Stimulated activated CD4-positive, alpha-beta T cell treated with anti-CD3 and anti-CD28 coated beads, Interleukin-1b, Interleukin-23, amount 100 ng/mL, for 4 hours (primary cell): ENCODE results near the gene DCN.
"Not testable (repeated sequence)": the region's sequence is repeated elsewhere in the genome, so short reads cannot be mapped to it uniquely, and the experiment has no call there.

Experiments
- DNase-seq, 2 donors: peaks; one replicate each; pipeline ENCODE4 v3.0.0-alpha.2; 2020; ENCODE audit warnings: low read depth in 2 of 2

Gene DCN, protein sequence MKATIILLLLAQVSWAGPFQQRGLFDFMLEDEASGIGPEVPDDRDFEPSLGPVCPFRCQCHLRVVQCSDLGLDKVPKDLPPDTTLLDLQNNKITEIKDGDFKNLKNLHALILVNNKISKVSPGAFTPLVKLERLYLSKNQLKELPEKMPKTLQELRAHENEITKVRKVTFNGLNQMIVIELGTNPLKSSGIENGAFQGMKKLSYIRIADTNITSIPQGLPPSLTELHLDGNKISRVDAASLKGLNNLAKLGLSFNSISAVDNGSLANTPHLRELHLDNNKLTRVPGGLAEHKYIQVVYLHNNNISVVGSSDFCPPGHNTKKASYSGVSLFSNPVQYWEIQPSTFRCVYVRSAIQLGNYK

DNA sequence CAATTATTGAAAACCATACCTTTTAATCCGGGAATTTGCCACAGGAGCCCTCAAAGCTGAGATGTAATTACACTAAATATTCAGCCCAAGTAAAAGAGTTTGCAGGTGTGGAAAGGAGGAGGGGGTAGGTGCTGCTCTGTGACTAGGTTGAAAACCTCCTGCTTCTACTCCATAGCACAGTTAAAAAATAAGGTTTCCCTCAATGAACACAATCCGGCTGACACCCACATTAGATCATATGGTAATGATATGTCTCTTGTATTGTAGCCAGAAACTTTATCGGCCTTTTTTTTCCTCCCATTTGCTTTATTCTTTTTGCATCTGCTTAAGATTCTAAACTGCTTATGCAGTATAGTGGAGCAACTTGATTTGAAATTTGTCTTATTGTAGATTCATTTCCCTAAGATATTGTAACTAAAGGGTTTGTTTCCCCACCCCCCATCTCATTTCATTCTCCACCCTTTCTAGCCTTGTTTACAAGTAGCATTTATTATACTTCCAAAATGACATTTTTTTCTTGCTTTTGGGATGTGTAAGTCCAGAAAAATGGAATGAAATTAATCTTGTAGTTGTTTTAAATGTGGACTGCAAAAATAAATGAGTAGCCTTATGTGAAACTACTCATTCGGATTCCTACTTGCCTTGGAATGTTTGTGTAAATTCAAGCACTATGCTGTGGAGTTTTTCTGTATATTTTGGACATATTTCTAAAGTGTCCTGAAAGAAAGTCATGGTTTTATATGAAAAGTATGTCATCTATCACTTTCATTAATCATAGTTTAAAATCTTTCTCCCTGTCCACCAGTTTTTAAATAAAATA lies at the start of gene DCN:
Gene DCN, minus strand, starts transcription at position 182 of the 820 bp plus-strand sequence. CDS start 4,265 bp downstream, outside the sequence.
- DNase-seq = no peak

DNA sequence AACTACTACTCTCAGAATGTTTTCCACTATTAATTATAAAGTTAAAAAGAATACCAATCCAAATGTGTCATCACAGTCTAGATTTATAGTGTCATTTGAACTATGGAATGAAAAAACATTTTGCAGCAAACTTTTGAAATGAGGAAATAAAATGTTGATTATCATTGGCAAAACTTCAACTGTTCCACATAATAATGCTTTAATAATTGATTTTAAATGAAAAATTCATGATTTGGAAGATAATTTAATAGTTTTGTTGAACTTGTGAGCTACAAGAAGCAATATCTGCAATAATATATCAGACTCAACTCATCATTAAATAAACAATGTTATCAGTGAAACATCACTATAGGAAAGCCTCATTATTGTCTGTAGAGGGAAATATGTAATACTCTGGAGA lies 48.2 kb upstream of the DCN start:
- DNase-seq = no peak

DNA sequence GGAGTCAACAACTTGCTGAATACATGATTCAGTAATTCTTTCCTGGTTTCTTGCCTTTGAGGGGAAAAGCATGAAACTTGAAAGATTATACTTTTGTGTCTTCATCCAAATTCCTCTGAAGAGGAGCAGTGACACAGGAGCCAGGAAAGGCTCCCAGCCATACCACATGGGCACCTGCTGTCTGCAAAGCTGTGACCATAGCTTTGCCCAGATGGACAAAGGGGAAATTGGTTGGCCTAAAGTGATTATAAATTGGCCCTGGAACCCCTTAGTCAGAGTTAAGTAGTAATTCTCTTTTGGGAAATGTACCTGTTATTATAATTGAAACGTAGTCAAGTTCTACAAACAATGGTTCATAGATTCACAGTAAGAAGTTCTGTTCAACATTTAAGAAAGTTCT lies 44.3 kb upstream of the DCN start:
- no peak for DNase-seq

DNA sequence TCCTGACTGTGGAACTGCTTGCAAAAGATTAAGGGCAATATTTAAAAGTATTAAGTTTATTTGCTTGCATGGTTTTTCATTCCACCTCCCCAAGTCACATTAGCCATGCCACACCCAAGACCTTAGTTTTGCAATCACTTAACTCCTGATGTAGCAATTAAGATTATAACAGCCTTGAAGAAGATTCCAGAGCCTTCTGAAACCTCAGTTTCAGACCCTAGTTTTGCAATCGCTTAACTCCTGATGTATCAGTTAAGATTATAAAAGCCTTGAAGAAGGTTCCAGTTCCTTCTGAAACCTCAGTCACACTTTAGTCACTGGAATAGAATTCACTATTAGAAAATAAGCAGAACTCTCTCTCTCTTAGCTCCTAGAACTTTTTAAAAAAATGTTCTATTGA lies 42.7 kb upstream of the DCN start:
- no peak for DNase-seq

DNA sequence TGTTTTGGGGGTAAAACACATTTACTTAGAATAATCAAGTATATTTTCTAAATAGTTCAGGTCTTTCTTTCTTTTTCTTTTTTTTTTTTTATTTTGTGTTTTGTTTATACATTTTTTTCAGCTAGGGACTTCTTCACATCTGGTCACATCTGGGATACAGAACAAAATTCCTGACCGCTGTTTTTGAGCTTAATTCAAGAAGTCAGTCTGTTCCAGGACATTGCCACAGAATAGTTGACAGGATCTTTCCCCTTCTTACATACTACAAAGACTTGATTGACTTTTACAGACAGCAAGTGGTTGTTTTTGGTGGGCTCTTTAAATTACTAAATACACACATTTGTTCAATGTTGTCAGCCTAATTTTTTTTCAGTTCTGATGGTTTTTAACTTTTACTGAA lies 41.8 kb upstream of the DCN start:
- no peak for DNase-seq

DNA sequence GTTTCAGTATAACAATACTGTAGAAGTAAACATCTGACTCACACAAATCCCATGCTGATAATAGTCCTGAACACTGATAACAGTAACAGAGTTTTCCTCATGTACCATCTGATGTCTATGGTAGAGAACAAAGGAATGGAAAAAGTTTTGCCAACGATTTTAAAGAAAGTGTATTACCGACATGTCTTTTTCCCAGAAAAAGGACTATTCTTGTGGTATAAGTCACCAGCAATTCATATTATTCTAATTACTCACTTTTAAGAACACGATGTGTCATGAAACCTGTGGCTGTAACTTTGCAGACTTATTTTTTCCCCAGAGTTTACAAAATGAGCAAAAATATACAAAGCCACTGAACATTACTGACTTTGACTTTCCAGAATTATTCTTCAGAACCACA lies 40.1 kb upstream of the DCN start:
- DNase-seq = no peak

DNA sequence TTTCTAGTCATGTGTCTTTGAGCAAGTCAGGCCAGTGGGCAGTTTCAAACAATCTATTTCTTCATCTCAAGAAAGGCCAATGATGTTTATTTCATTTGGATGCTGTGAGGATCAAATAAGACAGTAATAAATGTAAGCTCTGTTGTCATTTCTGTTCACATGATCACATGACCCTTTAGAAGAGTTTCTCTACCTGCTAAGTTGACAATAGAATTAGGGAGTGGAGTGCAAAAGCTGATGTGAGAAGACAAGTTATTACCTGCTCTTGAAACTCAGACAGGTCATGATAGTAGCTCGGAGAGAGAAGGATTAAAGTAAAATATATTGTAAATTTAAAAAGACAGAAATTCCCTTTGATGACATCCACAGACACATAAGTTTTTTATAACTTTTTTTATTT lies 37.3 kb upstream of the DCN start:
- no peak for DNase-seq

DNA sequence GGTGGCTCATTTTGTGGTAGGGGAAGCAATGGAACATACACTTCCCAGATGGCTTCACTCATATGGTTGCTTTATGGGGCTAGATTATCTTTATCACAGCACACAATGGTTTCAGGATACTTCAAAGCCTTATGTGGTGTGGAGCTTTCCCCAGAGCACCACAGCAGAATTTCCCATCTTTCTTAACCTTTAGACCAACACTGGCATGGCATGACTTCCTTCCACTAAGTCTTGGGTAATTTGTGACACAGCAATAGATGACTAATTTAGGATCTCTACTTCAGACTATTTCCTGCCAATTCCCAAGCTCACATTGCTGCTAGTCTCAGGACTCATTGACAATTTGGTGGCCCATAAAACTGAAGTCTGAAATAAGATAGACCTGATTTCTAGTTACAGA lies 36.9 kb upstream of the DCN start:
- DNase-seq = no peak

DNA sequence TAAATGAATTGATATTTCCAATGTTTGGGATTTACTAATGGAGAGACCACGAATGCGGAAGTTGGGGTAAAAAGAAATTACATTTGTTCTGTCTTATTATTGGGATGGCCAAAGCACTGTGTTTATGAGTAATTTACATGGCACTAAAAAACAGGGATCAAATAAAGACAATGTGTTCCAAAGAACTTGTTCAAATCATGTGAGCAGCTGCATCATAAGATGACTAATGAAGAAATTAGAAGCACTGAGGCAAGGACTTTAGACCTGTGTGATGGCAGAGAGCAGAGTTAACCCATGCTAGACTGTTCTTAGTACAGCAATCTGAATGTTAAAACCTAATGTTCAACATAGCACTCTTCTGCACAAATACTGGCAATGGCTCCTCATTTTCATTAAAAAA lies 34.3 kb upstream of the DCN start:
- DNase-seq = no peak

DNA sequence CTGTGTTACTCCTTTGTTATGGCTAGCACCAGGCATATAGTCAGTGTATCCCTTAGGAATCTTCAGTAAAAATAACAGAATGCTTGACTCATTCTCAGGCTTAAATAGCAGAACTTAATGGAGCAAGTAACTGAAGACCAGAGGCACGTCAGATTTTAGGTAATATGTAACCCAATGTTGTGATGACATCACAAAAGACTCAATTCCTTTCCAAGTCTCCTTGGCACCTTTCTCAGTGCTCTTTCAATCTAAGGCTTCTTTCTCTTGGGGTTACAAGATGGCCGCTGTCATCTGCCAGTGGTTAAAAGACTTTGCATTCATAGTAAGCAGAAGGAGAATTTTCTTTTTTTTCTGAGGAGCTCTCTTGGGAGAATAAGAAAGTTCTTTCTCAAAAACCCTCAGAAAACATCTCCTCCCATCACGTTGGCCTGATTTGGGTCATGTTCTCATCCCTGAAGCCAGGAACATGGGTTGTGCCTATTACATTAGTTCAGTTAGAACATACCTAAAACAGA lies 33.4 kb upstream of the DCN start:
- DNase-seq = no peak

DNA sequence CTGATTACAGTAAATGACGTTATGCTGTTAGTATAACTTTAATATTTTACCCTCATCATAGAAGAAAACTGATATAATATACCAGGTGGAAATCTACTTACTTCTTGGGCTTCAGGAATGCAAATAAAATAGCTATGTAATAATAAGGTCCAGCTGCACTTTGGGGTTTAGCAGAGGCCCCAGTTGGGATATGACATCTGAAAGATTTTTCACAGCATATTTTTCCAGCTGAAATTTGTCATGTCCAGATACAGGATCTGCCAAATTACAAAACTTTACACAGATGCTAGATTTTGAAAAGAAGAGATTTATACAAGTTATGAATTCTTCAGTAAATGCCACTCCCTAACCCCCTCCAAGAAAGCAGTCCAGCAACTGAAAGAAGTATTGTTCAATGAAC lies 29.2 kb upstream of the DCN start:
- no peak for DNase-seq

DNA sequence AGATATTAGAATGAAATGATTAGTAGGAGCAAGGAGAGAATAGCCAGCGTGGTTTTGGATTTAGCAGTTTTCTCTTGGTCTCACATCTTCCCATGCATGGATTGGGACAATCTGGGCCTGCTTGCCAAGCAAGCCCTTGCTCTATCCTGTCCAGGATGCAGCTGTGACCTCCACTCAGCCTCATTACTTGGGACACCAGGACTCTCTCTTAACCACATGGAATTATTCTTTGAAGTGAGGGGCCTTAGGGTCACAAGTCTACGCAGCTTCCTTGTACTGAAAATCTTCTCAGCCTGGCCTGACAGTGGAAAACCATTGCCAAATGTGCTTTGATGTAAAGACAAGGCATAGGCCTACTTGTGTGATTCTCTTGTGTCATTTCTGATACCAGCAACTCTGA lies 28.0 kb upstream of the DCN start:
- DNase-seq = no peak

DNA sequence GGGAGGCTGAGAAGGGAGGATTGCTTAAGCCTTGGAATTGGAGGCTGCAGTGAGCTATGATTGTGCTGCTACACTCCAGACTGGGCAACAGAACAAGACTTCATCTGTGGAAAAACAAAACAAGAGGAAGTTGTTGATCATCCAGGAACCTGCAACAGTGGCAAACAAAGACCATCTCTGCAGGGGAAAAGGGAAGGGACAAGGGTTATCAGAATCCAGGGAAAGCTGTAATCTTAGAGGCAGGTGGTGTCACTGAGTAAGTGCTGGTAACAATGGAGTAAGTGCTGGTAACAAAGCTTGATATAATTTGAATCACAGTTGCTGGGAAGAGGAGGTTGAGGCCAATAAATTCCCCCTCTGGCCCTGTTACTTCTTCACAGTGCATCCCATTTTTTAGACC lies 27.5 kb upstream of the DCN start:
- no peak for DNase-seq

DNA sequence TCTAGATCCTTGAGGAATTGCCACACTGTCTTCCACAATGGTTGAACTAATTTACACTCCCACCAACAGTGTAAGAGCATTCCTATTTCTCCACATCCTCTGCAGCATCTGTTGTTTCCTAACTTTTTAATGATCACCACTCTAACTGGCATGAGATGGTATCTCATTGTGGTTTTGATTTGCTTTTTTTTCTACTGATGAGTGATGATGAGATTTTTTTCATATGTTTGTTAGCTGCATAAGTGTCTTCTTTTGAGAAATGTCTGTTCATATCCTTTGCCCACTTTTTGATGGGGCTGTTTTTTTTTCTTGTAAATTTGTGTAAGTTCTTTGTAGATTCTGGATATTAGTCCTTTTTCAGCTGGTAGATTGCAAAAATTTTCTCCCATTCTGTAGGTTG lies 24.7 kb upstream of the DCN start:
- not testable (repeated sequence) for DNase-seq

DNA sequence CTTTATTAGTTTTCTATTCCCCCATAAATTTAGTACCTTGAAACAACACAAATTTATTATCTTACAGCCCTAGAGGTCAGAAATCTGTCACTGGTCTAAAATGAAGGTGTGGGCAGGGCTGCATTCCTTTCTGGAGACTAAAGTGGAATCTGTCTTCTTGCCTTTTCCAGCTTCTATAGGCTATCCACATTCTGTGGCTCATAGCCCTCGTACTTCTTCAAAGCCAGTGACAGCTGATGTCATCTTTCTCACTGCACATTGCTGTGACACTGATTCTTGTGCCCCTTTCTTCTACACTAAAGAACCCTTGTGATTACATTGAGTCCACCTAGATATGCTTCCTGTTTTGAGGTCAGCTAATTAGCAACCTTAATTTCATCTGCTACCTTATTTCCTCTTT lies 23.2 kb upstream of the DCN start:
- DNase-seq = no peak

DNA sequence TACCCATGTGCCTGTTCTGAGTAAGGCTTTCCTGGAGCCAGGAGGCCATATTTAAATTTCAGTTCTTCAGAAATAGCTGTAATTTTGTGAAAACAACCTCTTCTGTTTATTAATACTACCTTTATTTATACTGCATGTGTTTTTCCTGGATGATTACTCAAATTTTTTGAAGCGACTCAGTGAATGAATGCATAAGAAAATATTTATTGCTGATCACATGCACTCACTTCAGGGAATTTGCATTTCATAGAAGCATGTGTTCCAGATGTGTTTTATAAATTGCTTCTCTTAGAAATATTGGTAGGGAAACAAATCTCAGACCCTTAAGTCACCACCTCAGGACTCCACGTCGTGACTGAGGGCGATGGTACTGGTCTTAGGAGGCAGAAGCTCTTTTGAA lies 21.8 kb upstream of the DCN start:
- DNase-seq = no peak

DNA sequence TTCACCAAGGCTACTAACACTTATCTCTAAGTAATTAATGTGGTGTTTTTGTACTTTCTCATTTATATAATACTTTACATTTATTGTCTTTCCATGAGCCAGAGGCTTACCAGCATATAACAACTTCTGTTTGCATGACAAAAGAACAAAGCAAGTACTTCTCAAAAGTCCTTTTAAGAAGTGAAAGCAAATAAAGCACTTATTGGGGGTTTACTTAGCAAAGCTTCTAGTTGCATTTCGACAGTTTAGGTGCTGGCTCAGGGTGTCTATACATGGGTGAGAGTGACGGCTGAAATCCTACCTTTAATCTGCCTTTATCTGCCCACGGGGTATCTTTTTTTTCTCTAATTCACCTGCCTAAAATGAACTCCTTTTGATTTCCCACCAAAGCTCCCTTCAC lies 21.0 kb upstream of the DCN start:
- DNase-seq = no peak

DNA sequence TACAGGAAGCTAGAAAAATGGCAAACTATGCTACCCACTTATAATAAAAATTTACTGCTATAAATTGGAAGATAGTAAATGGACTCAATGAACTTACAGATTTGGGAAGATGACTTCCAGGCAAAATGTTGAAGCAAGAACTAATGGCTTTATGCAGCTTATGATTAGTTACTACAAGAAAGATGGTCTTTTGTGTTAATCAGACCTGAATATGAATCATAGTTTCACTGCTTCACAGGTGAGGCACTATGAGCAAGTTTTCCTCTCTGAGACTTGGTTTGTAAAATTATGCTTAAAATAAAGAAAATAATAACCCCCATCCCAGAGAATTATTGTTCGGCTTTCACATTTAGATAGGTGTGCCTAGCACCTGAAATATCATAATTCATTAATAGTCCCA lies 19.8 kb upstream of the DCN start:
- no peak for DNase-seq

DNA sequence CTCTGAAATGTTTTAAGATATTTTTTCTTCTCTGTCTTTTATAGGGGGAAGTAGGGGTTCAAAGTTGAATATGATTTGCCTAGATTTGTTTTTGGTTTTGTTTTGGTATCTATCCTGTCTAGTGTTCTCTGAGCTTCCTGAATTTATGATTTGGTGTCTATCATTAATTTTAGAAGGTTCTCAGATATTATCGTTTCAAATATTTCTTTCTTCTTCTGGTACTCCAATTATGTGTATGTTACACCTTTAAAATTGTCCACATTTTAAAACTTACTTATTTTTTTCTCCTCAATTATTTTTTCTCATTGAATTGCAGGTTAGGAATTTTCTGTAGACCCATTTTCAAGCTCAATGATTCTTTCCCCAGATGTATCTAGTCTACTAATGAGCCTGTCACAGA lies 13.8 kb upstream of the DCN start:
- DNase-seq = no peak

DNA sequence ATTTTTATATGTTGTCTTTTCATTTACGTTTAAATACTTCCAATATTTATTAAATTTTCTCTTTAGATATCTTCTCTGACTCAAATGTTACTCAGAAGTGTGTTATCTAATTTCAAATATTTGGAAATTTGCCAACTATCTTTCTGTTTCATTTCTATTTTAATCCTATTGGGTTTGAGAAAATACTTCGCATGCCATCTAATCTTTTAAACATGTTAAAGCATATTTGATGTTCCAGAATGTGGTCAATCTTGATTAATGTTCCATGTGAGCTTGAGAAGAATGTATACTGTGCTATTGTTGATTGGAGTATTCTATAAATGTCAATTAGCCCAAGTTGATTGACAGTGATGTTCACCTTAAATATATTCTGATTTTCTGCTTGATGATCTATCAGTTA lies 11.9 kb upstream of the DCN start:
- no peak for DNase-seq

DNA sequence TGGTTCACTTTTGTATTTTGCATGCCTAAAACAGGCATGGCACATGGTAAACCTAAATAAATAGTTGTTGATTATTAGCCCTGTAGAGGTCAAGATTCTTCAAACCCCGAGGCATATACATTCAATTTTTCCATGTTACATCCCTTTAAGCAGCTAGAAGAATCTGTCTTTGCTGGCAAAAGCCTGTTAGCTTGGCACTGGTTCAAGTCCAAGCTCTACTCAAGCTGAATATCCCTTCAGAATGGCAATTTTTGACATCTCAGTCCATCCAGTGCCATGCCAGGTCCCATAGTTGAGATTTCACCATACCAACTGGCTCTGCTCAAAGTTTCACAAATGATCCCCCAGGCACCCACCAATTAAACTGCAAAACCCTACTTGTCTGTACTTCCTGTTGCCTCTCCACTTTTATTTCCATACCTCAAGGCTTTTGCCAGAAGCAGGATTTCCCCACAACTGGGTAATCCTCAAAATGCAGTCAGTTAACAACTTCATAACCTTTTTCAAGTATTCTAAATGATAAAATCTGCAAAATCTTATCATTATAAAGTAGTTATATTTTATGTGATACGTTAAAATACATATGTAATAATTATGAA lies 9.0 kb upstream of the DCN start:
- no peak for DNase-seq

DNA sequence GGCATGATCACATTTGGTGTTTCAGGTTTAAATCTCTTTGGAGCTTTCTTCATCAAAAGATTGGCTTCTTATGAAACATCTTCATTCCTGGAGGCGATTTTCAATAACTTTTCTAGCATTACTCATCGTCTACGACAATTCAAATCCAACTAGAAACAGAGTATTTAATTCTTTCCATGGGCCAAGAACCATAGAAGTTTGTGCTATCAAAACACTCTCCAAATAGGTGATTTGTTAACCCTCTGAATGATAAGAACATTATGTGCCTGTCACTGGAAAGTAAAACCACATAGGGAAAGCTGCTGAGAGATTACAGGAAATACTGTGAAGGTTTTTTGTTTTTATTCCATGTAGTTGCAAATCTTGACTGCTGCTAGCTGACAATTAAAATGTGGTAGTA lies 6.9 kb upstream of the DCN start:
- no peak for DNase-seq

DNA sequence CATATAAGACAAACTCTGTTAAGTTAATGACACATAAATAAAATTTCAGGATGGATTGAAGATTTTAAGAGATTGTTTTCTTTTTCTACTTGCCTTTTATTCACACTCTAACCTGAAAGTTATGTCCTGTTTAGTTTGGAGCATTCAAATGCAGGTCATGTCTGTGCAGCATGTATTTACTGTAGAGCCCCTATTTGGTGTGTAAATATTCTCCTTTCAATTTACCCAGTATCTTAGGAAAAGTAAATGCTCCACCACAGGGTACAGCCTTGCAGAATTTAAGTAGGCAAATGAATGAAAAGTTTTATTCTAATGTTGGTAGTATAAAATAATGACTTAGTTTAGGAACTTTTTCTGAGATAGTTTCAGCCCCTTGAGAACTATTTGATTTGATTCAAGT lies 6.2 kb upstream of the DCN start:
- DNase-seq = no peak
